ENCODE measurements around the gene RANGAP1. TPM values are rescaled to one million over a fixed set of nuclear protein-coding genes. Genes with fewer than 3 reads are reported as not detected.

The RANGAP1 gene
- total and polyA plus RNA-seq, 2 of the 4 experiments (the other 2 are of a cell fraction) = 71.2 to 148 TPM

DNA sequence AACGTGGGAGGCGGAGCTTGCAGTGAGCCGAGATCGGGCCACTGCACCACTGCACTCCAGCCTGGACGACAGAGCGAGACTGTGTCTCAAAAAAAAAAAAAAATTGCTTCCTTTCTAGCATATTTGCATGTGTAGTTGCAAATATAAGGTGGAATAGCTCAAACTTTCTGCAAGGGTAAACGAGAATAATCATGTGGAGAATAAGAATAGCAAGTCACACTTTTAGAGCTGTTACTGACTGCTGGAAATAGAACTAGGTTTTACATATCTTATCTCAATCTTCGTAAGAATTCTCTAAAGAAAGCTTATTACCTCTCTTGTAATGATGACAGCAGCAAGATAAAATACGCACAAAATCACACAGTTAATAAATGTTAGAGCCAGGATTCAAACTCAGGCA is 79.3 kb downstream of the RANGAP1 start:
- no peak overlapping the region for H3K4ac ChIP-seq (ENCODE audit: low read depth, low read length)
- H3K4me3 ChIP-seq (ENCODE audit: insufficient read depth, low read depth, low read length) = no peak overlapping the region
- dilution Hi-C loops (cut with HindIII; ENCODE audit: low sequenced_read_pairs, unreplicated experiment) = no loop called here
- H3K36me3 ChIP-seq (ENCODE audit: control insufficient read depth, insufficient read depth, low read length) = peaks cover 9% of the 10 kb centered on the region; the same call in 1 of the 2 replicates
- no peak overlapping the region for H4K91ac ChIP-seq (ENCODE audit: insufficient read depth, low read depth, low read length)
- H3K56ac ChIP-seq (ENCODE audit: extremely low read depth, insufficient read depth, low read length) = no peak overlapping the region
- no peak overlapping the region for H4K5ac ChIP-seq (ENCODE audit: low read depth, low read length)
- H2BK20ac ChIP-seq (ENCODE audit: low read depth, low read length) = no peak overlapping the region
- WGBS, 2 experiments (ENCODE audit: extremely low coverage in 2 of 2, insufficient read length in 1 of 2) = 94% methylated on average over 5 of the region's 9 CpGs; no CpG with 5 or more reads in 1 of the 2 experiments
- H3K9me3 ChIP-seq (ENCODE audit: control insufficient read depth, insufficient read depth, low read length) = no peaks in the 10 kb centered on the region
- no peak overlapping the region for H3K18ac ChIP-seq (ENCODE audit: low read depth, low read length)
- H2AFZ ChIP-seq (replicated peaks; ENCODE audit: low read length, poor library complexity) = no peak overlapping the region
- H2BK15ac ChIP-seq (ENCODE audit: low read depth, low read length) = no peak overlapping the region
- BruUV-seq (replicated peaks) = no TSS peak
- no peak overlapping the region for H4K8ac ChIP-seq (ENCODE audit: low read depth in 2 of 2, low read length in 2 of 2)
- H2AK9ac ChIP-seq (replicated peaks; ENCODE audit: low read depth, low read length, poor library complexity) = no peak overlapping the region
- no peaks in the 10 kb centered on the region; the same call in 1 of the 2 replicates for H3K4me1 ChIP-seq (ENCODE audit: control insufficient read depth, insufficient read depth, low read length)
- TF ChIP-seq MAZ (IDR thresholded peaks at IDR 0.05; ENCODE audit: borderline replicate concordance, low read depth, low read length) (no peak), CHD1 (IDR thresholded peaks at IDR 0.05; ENCODE audit: low read depth, low read length) (no peak)
- DNase-seq (no peak), ATAC-seq (ENCODE audit: low read depth) (no peak)
- H2AK5ac ChIP-seq (ENCODE audit: low read depth, low read length) = no peak overlapping the region
- CTCF ChIA-PET = interaction anchor here (0.6 to 0.7 kb wide), 2 partner anchors 16 to 278 kb away, joined by 3 read pairs; no protein-coding TSS in a partner anchor
- no peak overlapping the region for H3K23ac ChIP-seq (ENCODE audit: low read depth, low read length)
- in situ Hi-C loops (cut with MboI; ENCODE audit: low sequenced_read_pairs) = no loop called here
- peaks cover 12 to 35% of the 10 kb centered on the region in 2 experiments for H3K79me1 ChIP-seq (ENCODE audit: low read depth in 1 of 2, low read length in 2 of 2)
- H3K9me1 ChIP-seq (ENCODE audit: insufficient read depth, low read length) = no peaks in the 10 kb centered on the region
- no peak overlapping the region for H3K14ac ChIP-seq (replicated peaks; ENCODE audit: low read depth, low read length)
- H3K9ac ChIP-seq (ENCODE audit: low read depth, low read length) = no peak overlapping the region
- no peaks in the 10 kb centered on the region for H3K27me3 ChIP-seq (ENCODE audit: control insufficient read depth, insufficient read depth, low read length)
- POLR2A ChIA-PET (ENCODE audit: unreplicated experiment) = no interaction called here
- intact Hi-C loops (cut with micrococcal nuclease) = no loop called here
- H2BK120ac ChIP-seq (ENCODE audit: low read depth, low read length) = no peak overlapping the region
- no peak overlapping the region for H2BK5ac ChIP-seq (ENCODE audit: low read depth, low read length, poor library complexity, severe bottlenecking)
- no peak overlapping the region for H3K4me2 ChIP-seq (ENCODE audit: low read depth, low read length)
- H3K27ac ChIP-seq (ENCODE audit: insufficient read depth, low read length) = no peak overlapping the region
- no peaks in the 10 kb centered on the region for H4K20me1 ChIP-seq (ENCODE audit: insufficient read depth, low read length)
